ENCODE results near the gene APLP2.

- TF ChIP-seq SUZ12 (IDR thresholded peaks at IDR 0.05; ENCODE audit: extremely low read depth, insufficient read depth, insufficient read length) = no peak
- TF ChIP-seq ZNF274 (IDR thresholded peaks at IDR 0.05; ENCODE audit: low read depth, low read length) = no peak
These were observed 106.2 kb downstream of the APLP2 start for GRCh38 chr11:130175898-130176297.
